SK-N-MC (cell line): Measurements from ENCODE around the gene DZIP1L.

Experiments used
- EZH2 ChIP-seq: fragments of 200-600 bp; sonication (generic); IDR thresholded peaks from one replicate; pipeline ENCODE4 v1.6.1; 2017; ENCODE audit warnings: antibody characterized with exemption
- POLR2AphosphoS5 ChIP-seq: IDR thresholded peaks from 2 replicates; pipeline ENCODE4 v1.6.1; 2012; ENCODE audit warnings: mild to moderate bottlenecking, low read depth, low read length, borderline replicate concordance

DNA sequence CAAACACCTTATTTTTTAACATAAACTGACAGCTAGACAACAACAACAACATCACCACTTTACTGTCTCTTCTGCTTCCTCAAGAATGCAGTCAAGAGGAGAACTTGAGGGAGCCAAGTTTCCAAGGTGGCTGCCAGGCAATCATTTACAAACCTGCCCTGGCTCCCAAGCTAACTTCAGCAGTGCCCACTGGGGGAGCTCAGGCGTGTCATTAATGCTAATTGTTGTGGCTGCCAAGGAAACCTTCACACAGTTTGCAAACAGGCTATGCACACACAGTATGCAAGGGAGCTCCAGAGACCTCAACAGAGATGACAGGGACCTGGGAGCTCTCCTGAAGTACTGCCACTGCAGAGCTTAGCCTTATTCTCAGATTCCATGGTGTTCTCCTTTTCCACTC lies 2.1 kb downstream of the DZIP1L start:
- no peak for TF ChIP-seq POLR2AphosphoS5
- no peak for TF ChIP-seq EZH2
